Sigmoid colon (tissue), 7 donors: ENCODE results near the gene UBQLN1. TPM values are rescaled to one million over a fixed set of nuclear protein-coding genes. Genes with fewer than 3 reads are reported as not detected.

Experiments used
- DNase-seq: peaks from one replicate; pipeline ENCODE4 v3.0.0-alpha.2; 2019
- H3K27ac ChIP-seq, 4 donors: fragments of 200-600 bp; sonication (generic); one replicate each; pipeline ENCODE4 v1.5.1; 2016 to 2019; ENCODE audit warnings: mild to moderate bottlenecking in 1 of 4
- H3K27me3 ChIP-seq, 3 donors: fragments of 200-600 bp; sonication (generic); one replicate each; pipeline ENCODE4 v1.5.1; 2019; ENCODE audit warnings: mild to moderate bottlenecking in 1 of 3
- H3K36me3 ChIP-seq, 4 donors: fragments of 200-600 bp; sonication (generic); one replicate each; pipeline ENCODE4 v1.5.1; 2016 to 2019
- H3K4me1 ChIP-seq, 4 donors: fragments of 200-600 bp; sonication (generic); one replicate each; pipeline ENCODE4 v1.5.1; 2017 to 2019
- H3K4me3 ChIP-seq, 4 donors: fragments of 200-600 bp; sonication (generic); one replicate each; pipeline ENCODE4 v1.5.1; 2017 to 2019; ENCODE audit warnings: mild to moderate bottlenecking in 2 of 4, moderate library complexity in 1 of 4
- H3K9me3 ChIP-seq, 4 donors: fragments of 200-600 bp in 3 of 4; sonication (generic) in 3 of 4; one replicate each; pipeline versions ENCODE4 v1.5.1 to v1.6.1; 2013 to 2019
- CTCF ChIP-seq, 4 experiments: fragments of 450-650 bp in 3 of 4; fragments of 200-600 bp in 1 of 4; IDR thresholded peaks; one replicate each; pipeline ENCODE4 v1.5.1; 2016 to 2019; ENCODE audit warnings: antibody characterized with exemption in 4 of 4, mild to moderate bottlenecking in 3 of 4, moderate library complexity in 2 of 4
- EP300 ChIP-seq, 4 donors: sonication (generic); formaldehyde crosslinking; IDR thresholded peaks; one replicate each; pipeline ENCODE4 v1.6.1; 2017; ENCODE audit warnings: antibody characterized with exemption in 4 of 4
- POLR2A ChIP-seq, 2 donors: fragments of 450-650 bp; IDR thresholded peaks; one replicate each; pipeline ENCODE4 v1.6.1; 2016; ENCODE audit warnings: antibody characterized with exemption in 2 of 2, mild to moderate bottlenecking in 2 of 2, moderate library complexity in 2 of 2
- POLR2AphosphoS5 ChIP-seq, 4 donors: sonication (generic); formaldehyde crosslinking; IDR thresholded peaks; one replicate each; pipeline ENCODE4 v1.6.1; 2017; ENCODE audit warnings: antibody characterized with exemption in 4 of 4
- WGBS, 2 donors: extraction: QIAGEN DNeasy Blood & Tissue Kit; methylation state at CpG; one replicate each; pipeline ENCODE4 v1.1.7; 2013; 5-methylcytosine and 5-hydroxymethylcytosine counted together
- intact Hi-C: fragments of 100-400 bp; cut with DNase I; formaldehyde crosslinking; loops from one replicate; pipeline ENCODE4 v1.15.1; 2023
- polyA plus RNA-seq, 3 donors: library from polyadenylated mRNA; stranded (reverse); fragments of 200-250 nt; gene quantifications; one replicate each; pipeline ENCODE4 v1.2.3, GENCODE V29; 2013
- total RNA-seq, 4 donors: library from RNA; depleted of rRNA; stranded (reverse); fragments of >200 nt; gene quantifications; one replicate each; pipeline ENCODE4 v1.1.0, GENCODE V29; 2016
- donor health status: healthy with polysubstance abuse.
- donor health status: Bipolar disorder and iron deficiency.
- donor health status: healthy.

The UBQLN1 gene
- total and polyA plus RNA-seq, 7 donors: 33.0 to 113 (median 96.1) TPM

- intact Hi-C loops: no loop called here
- Histone ChIP-seq H3K9me3 (no peaks in the 10 kb centered on the region), H3K4me1 (no peaks in the 10 kb centered on the region), H3K4me3 (no peak overlapping the region), H3K27ac (no peak overlapping the region), H3K36me3 (peaks cover 5 to 96% (median 30%) of the 10 kb centered on the region in 4 donors), H3K27me3 (no peaks in the 10 kb centered on the region)
- DNase-seq: no peak
- 15 to 29% methylated on average over 1 of the region's 1 CpG for WGBS, 2 donors
- TF ChIP-seq POLR2A (IDR thresholded peaks at IDR 0.05) (no peak), CTCF (IDR thresholded peaks at IDR 0.05) (no peak), POLR2AphosphoS5 (IDR thresholded peaks at IDR 0.05) (no peak), EP300 (IDR thresholded peaks at IDR 0.05) (no peak)
Measured at GRCh38 chr9:83655433-83655832, 52.3 kb downstream of the UBQLN1 start.

DNA sequence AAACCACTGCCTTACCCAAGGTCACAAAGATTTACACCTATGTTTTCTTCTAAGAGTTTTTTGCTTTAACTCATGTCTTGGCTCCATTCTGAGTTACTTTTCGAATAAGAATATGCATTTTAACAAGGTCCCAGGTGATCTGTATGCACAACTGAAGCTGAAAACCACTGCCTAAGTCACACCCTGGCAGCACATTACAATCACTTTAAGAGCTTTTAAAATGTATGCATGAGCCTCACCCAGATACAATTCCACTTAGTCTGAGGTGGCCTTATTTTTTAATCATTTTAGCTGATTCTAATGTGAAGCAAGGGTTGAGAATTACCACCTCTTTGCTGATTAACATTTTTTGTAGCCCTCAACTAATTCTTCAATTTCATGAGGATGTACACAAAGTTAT is 55.3 kb downstream of the UBQLN1 start:
- no peaks in the 10 kb centered on the region for H3K9me3 ChIP-seq
- 94 to 96% methylated on average over 1 of the region's 1 CpG for WGBS, 2 donors
- H3K27me3 ChIP-seq: no peaks in the 10 kb centered on the region
- H3K4me1 ChIP-seq: no peaks in the 10 kb centered on the region
- no peak overlapping the region for H3K27ac ChIP-seq
- no peak overlapping the region for H3K4me3 ChIP-seq
- intact Hi-C loops: loop anchor here (5.0 kb wide), 1 partner anchor 55 kb away; the partner anchor contains the start of gene UBQLN1
- no peak for DNase-seq
- H3K36me3 ChIP-seq: peaks cover 0 to 76% (median 19%) of the 10 kb centered on the region in 4 donors
- no peak for TF ChIP-seq CTCF (IDR thresholded peaks at IDR 0.05)
- TF ChIP-seq POLR2AphosphoS5 (IDR thresholded peaks at IDR 0.05): no peak
- no peak for TF ChIP-seq EP300 (IDR thresholded peaks at IDR 0.05)
- no peak for TF ChIP-seq POLR2A (IDR thresholded peaks at IDR 0.05)

DNA sequence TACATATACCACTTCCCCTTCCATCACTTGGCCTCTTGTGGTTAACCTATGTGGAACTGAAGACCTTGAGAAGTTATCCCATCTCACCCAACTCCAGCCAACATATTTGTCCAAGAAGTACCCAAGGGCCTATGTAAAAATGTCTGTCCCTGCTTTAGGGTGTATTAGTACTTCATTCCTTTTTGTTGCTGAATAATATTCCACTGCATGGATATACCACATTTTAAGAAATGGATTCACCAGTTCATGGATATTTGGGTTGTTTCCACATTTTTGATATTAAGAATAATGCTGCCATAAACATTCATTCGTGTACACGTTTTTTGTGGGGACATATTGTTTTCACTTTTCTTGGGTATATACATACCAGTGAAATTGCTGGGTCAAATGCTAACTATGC is 56.2 kb downstream of the UBQLN1 start:
- Histone ChIP-seq H3K4me1 (no peaks in the 10 kb centered on the region), H3K27me3 (no peaks in the 10 kb centered on the region), H3K4me3 (no peak overlapping the region), H3K27ac (no peak overlapping the region), H3K9me3 (no peaks in the 10 kb centered on the region), H3K36me3 (peaks cover 0 to 69% (median 19%) of the 10 kb centered on the region in 4 donors)
- no peak for DNase-seq
- intact Hi-C loops: loop anchor here (5.0 kb wide), 1 partner anchor 56 kb away; the partner anchor contains the start of gene UBQLN1
- WGBS, 2 donors: 94 to 99% methylated on average over 2 of the region's 2 CpGs
- TF ChIP-seq POLR2AphosphoS5 (IDR thresholded peaks at IDR 0.05) (no peak), CTCF (IDR thresholded peaks at IDR 0.05) (no peak), EP300 (IDR thresholded peaks at IDR 0.05) (no peak)

DNA sequence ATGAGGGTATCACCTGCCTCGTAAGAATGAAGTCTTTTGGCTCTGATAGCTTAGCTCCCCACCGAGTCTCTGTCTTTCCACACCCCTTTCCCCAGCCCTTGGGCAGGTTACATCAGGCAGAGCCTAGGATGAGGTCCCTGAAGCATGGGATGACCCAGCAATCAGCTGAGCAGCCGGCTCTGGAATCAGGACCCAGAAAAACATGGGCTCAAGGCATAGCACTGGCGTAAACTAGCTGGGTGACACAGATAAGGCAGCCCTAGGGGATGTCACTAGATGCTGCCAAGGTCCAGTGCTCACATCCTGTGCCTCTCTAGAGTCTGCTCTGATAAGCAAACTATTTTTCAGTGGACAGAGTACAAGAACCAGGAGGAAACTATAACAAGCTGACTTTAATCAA is 58.2 kb downstream of the UBQLN1 start:
- WGBS, 2 donors: 79 to 92% methylated on average over 4 of the region's 4 CpGs
- DNase-seq: no peak
- H3K4me3 ChIP-seq: no peak overlapping the region
- no peak overlapping the region for H3K27ac ChIP-seq
- H3K36me3 ChIP-seq: peaks cover 0 to 58% (median 17%) of the 10 kb centered on the region in 4 donors
- no peaks in the 10 kb centered on the region for H3K4me1 ChIP-seq
- H3K9me3 ChIP-seq: no peaks in the 10 kb centered on the region
- no peaks in the 10 kb centered on the region for H3K27me3 ChIP-seq
- no peak for TF ChIP-seq POLR2AphosphoS5 (IDR thresholded peaks at IDR 0.05)
- peak in 1 of 4 experiments; percentile 25 for TF ChIP-seq CTCF (IDR thresholded peaks at IDR 0.05)
- intact Hi-C loops: no loop called here

DNA sequence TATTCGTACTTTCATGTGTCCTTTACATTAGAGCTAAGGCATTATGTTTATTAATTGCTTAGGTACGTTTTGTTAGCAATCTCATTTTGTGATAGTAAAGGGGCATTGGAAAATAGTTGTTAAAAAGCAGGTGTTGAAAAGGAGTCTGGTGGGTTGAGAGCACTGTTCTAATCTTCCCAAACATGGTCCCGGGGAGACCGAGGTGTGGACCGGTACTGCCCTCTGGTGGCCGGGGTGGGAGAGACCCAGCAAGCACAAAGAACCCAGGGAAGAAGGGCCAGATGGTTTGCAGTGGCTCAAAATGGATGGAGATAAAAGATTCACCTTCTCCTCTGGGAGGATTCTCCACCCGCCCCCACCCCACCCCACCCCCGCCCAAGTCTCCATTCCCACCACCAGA is 58.7 kb downstream of the UBQLN1 start:
- no peaks in the 10 kb centered on the region for H3K9me3 ChIP-seq
- no peak overlapping the region for H3K27ac ChIP-seq
- no peaks in the 10 kb centered on the region for H3K27me3 ChIP-seq
- no peak overlapping the region for H3K4me3 ChIP-seq
- no peak for TF ChIP-seq EP300 (IDR thresholded peaks at IDR 0.05)
- no peak for TF ChIP-seq POLR2AphosphoS5 (IDR thresholded peaks at IDR 0.05)
- TF ChIP-seq POLR2A (IDR thresholded peaks at IDR 0.05): no peak
- peak in 3 of 4 experiments; percentile 30 to 77 (median 48) for TF ChIP-seq CTCF (IDR thresholded peaks at IDR 0.05)
- WGBS, 2 donors: 22 to 43% methylated on average over 8 of the region's 8 CpGs
- peaks cover 0 to 53% (median 17%) of the 10 kb centered on the region in 4 donors for H3K36me3 ChIP-seq
- no peaks in the 10 kb centered on the region for H3K4me1 ChIP-seq
- intact Hi-C loops: no loop called here
- peak; percentile 73 for DNase-seq
